Transverse colon (tissue), 4 donors: ENCODE data around the gene LRRC3. TPM values are rescaled to one million over a fixed set of nuclear protein-coding genes. Genes with fewer than 3 reads are reported as not detected.

Source experiments
- DNase-seq: peaks from one replicate; pipeline ENCODE4 v3.0.0-alpha.2; 2019
- H3K27ac ChIP-seq, 4 donors: fragments of 200-600 bp; sonication (generic); 2 replicates each; pipeline ENCODE4 v1.5.1; 2016 to 2018; ENCODE audit warnings: inconsistent platforms in 4 of 4
- H3K27me3 ChIP-seq: fragments of 200-600 bp; sonication (generic); 2 replicates; pipeline ENCODE4 v1.5.1; 2017; ENCODE audit warnings: inconsistent platforms
- H3K36me3 ChIP-seq, 4 donors: fragments of 200-600 bp; sonication (generic); 2 replicates each; pipeline ENCODE4 v1.5.1; 2017 to 2019; ENCODE audit warnings: inconsistent platforms in 4 of 4
- H3K4me1 ChIP-seq, 4 donors: fragments of 200-600 bp; sonication (generic); 2 replicates each; pipeline ENCODE4 v1.5.1; 2017 to 2020; ENCODE audit warnings: inconsistent platforms in 4 of 4
- H3K4me3 ChIP-seq, 4 donors: fragments of 200-600 bp; sonication (generic); 1 replicate in 1 of 4; 2 replicates in 3 of 4; pipeline versions ENCODE4 v1.5.1 to v1.6.1; 2017 to 2019; ENCODE audit warnings: inconsistent platforms in 4 of 4
- H3K9me3 ChIP-seq, 2 donors: fragments of 200-600 bp; sonication (generic); 2 replicates each; pipeline ENCODE4 v1.5.1; 2017 to 2019; ENCODE audit warnings: inconsistent platforms in 2 of 2
- EP300 ChIP-seq: sonication (generic); formaldehyde crosslinking; IDR thresholded peaks from one replicate; pipeline ENCODE4 v1.6.1; 2017; ENCODE audit warnings: antibody characterized with exemption, low read depth
- POLR2A ChIP-seq: fragments of 450-650 bp; IDR thresholded peaks from one replicate; pipeline ENCODE4 v1.6.1; 2016; ENCODE audit warnings: antibody characterized with exemption, mild to moderate bottlenecking, moderate library complexity
- POLR2AphosphoS5 ChIP-seq, 3 donors: sonication (generic); formaldehyde crosslinking; IDR thresholded peaks; one replicate each; pipeline ENCODE4 v1.6.1; 2016; ENCODE audit warnings: antibody characterized with exemption in 3 of 3
- WGBS, 2 donors: methylation state at CpG; one replicate each; pipeline ENCODE4 v1.1.5; 2018; ENCODE audit warnings: low coverage in 1 of 2; 5-methylcytosine and 5-hydroxymethylcytosine counted together
- in situ Hi-C, 4 donors: fragments of 200-750 bp; cut with MboI; loops; one replicate each; pipeline versions ENCODE4 v1.15.0 to v1.15.1; 2017; ENCODE audit warnings: low sequenced_read_pairs in 3 of 4, low pct_ligation_motif_present in 1 of 4, low pct_unique_long_range_greater_than_20kb in 1 of 4
- intact Hi-C: fragments of 100-400 bp; cut with DNase I; formaldehyde crosslinking; loops from one replicate; pipeline ENCODE4 v1.15.1; 2023; ENCODE audit warnings: low total_unique reads
- total RNA-seq, 4 donors: library from RNA; depleted of rRNA; stranded (reverse); fragments of >200 nt; gene quantifications; one replicate each; pipeline ENCODE4 v1.1.0, GENCODE V29; 2016
- TF ChIP-seq, protein P1 (sequence below), 5 experiments: fragments of 200-600 bp in 3 of 5; fragments of 450-650 bp in 2 of 5; sonication (generic) in 3 of 5; IDR thresholded peaks; 1 replicate in 2 of 5; 2 replicates in 3 of 5; pipeline ENCODE4 v1.5.1; 2016 to 2017; ENCODE audit warnings: antibody characterized with exemption in 5 of 5, inconsistent platforms in 3 of 5, mild to moderate bottlenecking in 2 of 5, moderate library complexity in 1 of 5

The LRRC3 gene
- total RNA-seq, 4 donors from 2014 or later, result 4.4 to 6.7 (median 5.1) TPM

DNA sequence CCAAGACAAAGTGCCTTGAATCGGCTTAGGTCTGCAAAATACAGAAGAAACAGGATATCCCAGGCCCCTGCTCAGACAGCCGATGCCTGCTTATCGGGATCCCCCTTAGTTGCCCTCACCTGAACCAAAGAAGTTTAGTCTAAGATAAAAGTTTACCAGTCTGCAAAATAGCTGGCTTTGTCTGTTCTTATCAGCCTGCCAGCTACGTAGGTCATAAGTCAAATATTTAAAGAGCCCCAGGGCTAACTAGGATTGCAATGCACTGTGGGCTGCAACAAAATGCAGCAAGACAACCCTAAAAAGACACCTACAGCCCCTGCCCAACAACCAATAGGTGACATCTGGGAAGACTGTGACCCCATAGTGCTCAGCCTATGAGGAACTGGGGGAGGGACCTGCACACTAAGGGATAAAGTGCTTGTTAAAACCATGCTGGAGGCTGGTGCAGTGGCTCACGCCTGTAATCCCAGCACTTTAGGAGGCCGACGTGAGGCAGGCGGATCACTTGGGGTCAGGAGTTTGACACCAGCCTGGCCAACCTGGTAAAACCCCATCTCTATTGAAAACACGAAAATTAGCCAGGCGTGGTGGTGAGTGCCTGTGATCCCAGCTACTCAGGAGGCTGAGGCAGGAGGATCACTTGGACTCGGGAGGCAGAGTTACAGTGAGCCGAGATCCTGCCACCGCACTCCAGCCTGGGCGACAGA, 27.4 kb downstream of the LRRC3 start:
- intact Hi-C loops, result no loop called here
- Histone ChIP-seq H3K27ac (no peak overlapping the region), H3K4me3 (no peak overlapping the region), H3K9me3 (no peaks in the 10 kb centered on the region), H3K36me3 (no peaks in the 10 kb centered on the region), H3K4me1 (no peaks in the 10 kb centered on the region), H3K27me3 (peaks cover 8% of the 10 kb centered on the region)
- TF ChIP-seq POLR2AphosphoS5 (IDR thresholded peaks at IDR 0.05) (no peak), EP300 (no peak), POLR2A (no peak)
- TF ChIP-seq, protein P1, sequence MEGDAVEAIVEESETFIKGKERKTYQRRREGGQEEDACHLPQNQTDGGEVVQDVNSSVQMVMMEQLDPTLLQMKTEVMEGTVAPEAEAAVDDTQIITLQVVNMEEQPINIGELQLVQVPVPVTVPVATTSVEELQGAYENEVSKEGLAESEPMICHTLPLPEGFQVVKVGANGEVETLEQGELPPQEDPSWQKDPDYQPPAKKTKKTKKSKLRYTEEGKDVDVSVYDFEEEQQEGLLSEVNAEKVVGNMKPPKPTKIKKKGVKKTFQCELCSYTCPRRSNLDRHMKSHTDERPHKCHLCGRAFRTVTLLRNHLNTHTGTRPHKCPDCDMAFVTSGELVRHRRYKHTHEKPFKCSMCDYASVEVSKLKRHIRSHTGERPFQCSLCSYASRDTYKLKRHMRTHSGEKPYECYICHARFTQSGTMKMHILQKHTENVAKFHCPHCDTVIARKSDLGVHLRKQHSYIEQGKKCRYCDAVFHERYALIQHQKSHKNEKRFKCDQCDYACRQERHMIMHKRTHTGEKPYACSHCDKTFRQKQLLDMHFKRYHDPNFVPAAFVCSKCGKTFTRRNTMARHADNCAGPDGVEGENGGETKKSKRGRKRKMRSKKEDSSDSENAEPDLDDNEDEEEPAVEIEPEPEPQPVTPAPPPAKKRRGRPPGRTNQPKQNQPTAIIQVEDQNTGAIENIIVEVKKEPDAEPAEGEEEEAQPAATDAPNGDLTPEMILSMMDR (IDR thresholded peaks at IDR 0.05), result no peak
- DNase-seq, result no peak
- WGBS, 2 donors, result 40 to 70% methylated on average over 1 to 14 of the region's 14 CpGs
- in situ Hi-C loops, result no loop called here

DNA sequence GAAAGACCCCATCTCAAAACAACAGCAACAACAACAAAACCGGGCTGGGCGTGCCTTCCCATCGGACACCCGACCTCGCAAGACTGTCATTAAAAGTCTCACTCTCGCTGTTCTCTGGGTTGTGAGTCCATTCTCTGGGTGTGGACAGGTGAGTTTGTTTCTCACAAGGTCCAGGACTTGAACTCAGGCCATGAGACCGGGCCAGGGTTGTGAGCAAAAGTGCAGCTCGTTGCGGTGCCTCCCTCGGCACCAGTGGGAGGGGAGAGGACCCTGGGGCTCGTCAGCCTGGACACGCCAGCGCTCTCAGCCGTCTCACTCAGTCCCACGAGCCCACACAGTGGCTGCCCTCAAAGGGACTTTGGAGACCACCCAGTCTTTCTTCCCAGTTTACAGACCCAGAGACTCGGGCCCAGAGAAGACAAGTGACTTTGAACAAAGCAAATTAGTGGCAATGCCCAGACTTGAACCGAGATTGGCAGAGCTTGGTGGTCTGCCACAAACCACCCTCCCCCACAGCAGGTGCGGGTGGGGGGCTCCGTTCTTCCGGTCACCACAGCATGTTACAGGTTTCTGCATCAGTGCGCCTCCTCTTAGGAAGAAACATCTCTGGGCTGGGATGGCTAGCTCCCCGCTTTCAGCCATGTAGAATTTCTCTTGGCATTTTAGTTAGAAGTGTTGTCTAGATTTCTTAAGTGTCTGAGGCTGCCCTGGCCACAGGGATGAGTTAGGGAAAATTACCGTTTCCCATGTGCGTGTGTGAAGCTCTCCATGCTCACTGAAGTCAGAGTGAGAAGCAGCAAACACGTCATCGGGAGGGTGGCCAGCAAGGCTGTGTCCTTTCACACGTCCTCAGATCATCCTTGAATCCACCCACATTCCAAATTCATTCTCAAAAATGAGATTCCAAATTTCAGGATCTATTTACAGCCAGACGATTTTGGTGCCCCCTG, 28.3 kb downstream of the LRRC3 start:
- intact Hi-C loops (no loop called here), in situ Hi-C loops (no loop called here)

DNA sequence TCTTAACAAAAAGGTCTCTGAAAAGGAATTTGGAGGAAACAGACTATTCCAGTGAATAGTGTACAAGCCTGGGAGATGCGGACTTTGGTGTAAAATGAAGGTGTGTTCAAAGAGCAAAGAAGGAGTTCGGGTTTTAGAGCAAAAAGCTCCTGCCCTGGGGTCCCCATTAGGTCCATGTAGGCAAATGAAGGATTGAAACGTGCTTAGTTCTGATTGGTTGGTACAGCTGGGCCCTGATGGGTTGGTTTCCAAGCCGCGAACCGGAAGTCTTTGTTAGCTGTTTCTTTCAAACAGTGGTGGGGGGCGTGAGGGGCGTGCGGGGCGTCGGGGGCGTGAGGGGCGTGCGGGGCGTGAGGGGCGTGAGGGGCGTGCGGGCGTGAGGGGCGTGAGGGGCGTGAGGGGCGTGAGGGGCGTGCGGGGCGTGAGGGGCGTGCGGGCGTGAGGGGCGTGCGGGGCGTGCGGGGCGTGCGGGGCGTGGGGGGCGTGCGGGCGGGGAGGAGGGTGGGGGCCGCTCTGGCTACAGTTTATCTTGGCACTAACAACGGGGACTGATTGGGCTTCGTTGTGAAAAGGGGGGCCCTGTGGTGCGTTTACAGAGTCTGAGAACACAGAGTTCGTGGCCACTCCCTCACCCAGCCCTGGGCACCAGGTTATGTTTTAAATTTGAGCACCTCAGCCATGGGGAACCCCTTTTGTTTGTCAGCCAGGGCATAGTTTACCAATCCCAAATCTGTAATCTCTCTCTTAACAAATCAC, 29.4 kb downstream of the LRRC3 start:
- Histone ChIP-seq H3K4me1 (no peaks in the 10 kb centered on the region), H3K4me3 (no peak overlapping the region), H3K36me3 (no peaks in the 10 kb centered on the region), H3K27me3 (peaks cover 8% of the 10 kb centered on the region), H3K9me3 (no peaks in the 10 kb centered on the region), H3K27ac (no peak overlapping the region)
- intact Hi-C loops (no loop called here), in situ Hi-C loops (no loop called here)
- DNase-seq, result no peak
- TF ChIP-seq EP300, result no peak
- TF ChIP-seq, protein P1 (IDR thresholded peaks at IDR 0.05), result no peak
- TF ChIP-seq POLR2A, result no peak
- no peak for TF ChIP-seq POLR2AphosphoS5 (IDR thresholded peaks at IDR 0.05)
- 74 to 80% methylated on average over 2 to 18 of the region's 43 CpGs for WGBS, 2 donors

More for the DNA sequence above, 28.3 kb downstream of the LRRC3 start:
- H3K9me3 ChIP-seq, result no peaks in the 10 kb centered on the region
- TF ChIP-seq POLR2AphosphoS5 (IDR thresholded peaks at IDR 0.05) (no peak), EP300 (no peak), POLR2A (no peak)
- TF ChIP-seq, protein P1 (IDR thresholded peaks at IDR 0.05), result no peak
- no peaks in the 10 kb centered on the region for H3K36me3 ChIP-seq
- DNase-seq, result no peak
- no peaks in the 10 kb centered on the region for H3K4me1 ChIP-seq
- no peak overlapping the region for H3K4me3 ChIP-seq
- WGBS, 2 donors, result 76% methylated on average over 28 of the region's 28 CpGs; no CpG with 5 or more reads in 1 of the 2 donors
- peaks cover 8% of the 10 kb centered on the region for H3K27me3 ChIP-seq
- H3K27ac ChIP-seq, result no peak overlapping the region
